BLaER1 (cell line): Measurements from ENCODE around the gene ZBTB11.
"Not testable (repeated sequence)": the region's sequence is repeated elsewhere in the genome, so short reads cannot be mapped to it uniquely, and the experiment has no call there.

ENCODE experiments used
- H3K27ac ChIP-seq: shearing (Covaris generic); formaldehyde crosslinking; 2 replicates; pipeline ENCODE4 v1.8.1; 2022
- H3K27me3 ChIP-seq: shearing (Covaris generic); formaldehyde crosslinking; 2 replicates; pipeline ENCODE4 v1.8.1; 2022
- H3K36me3 ChIP-seq: shearing (Covaris generic); formaldehyde crosslinking; 2 replicates; pipeline ENCODE4 v1.8.1; 2022
- H3K4me1 ChIP-seq: shearing (Covaris generic); formaldehyde crosslinking; 2 replicates; pipeline ENCODE4 v1.8.1; 2022
- H3K4me2 ChIP-seq: shearing (Covaris generic); formaldehyde crosslinking; 2 replicates; pipeline ENCODE4 v1.8.1; 2022
- H3K4me3 ChIP-seq: shearing (Covaris generic); formaldehyde crosslinking; 2 replicates; pipeline ENCODE4 v1.8.1; 2022
- H3K9ac ChIP-seq: shearing (Covaris generic); formaldehyde crosslinking; 2 replicates; pipeline ENCODE4 v1.8.1; 2022
- H3K9me3 ChIP-seq: shearing (Covaris generic); formaldehyde crosslinking; 2 replicates; pipeline ENCODE4 v1.8.1; 2022
- H4K20me1 ChIP-seq: shearing (Covaris generic); formaldehyde crosslinking; 2 replicates; pipeline ENCODE4 v1.8.1; 2022
- Cebpa-rat ChIP-seq: shearing (Covaris generic); IDR thresholded peaks from 2 replicates; pipeline ENCODE4 v1.8.1; 2022

The ZBTB11 gene

DNA sequence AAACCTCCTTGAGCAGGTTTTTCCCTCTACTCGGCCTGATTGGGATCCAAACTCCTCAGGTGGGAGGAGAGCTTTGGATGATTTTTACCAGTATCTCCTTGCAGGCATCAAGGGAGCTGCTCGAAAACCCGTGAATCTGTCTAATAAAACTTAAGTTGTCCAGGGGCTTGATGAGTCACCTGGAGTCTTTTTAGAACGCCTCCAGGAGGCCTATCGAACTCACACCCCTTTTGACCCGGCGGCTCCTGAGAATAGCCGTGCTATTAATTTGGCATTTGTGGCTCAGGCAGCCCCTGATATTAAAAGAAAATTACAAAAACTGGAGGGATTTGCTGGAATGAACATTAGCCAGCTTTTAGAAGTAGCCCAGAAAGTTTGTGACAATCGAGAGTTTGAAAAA is 41.6 kb downstream of the ZBTB11 start:
- Histone ChIP-seq H3K9me3 (no peaks in the 10 kb centered on the region), H3K4me3 (no peak overlapping the region), H3K4me2 (no peak overlapping the region), H4K20me1 (no peaks in the 10 kb centered on the region), H3K27me3 (no peaks in the 10 kb centered on the region), H3K27ac (no peak overlapping the region), H3K9ac (no peak overlapping the region), H3K36me3 (no peaks in the 10 kb centered on the region), H3K4me1 (no peaks in the 10 kb centered on the region)
- TF ChIP-seq Cebpa-rat = no peak

DNA sequence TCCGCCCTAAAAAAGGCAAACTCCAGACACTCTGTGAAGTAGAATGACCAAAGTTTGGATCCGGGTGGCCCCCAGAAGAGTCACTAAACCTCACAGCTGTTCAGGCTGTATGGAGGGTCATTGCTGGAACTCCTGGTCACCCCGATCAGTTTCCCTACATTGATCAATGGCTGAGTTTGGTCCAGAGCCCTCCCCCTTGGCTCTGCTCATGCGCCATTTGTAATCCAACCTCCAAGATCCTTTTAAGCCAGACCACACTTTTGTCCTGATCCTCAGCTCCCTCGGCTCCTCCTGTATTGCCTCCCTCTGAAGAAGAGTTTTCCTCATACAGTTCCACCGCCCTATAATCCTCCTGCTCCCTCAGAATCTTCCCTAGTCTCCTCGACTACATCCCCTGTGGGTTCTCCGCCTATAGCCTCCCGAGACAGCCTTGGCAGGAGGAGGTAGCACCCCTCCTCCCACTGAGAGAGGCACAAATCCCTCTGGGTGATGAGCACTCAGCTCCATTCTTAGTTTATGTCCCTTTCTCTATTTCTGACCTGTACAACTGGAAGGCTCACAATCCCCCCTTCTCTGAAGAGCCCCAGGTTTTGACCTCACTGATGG is 42.2 kb downstream of the ZBTB11 start:
- no peaks in the 10 kb centered on the region for H3K9me3 ChIP-seq
- H3K36me3 ChIP-seq = no peaks in the 10 kb centered on the region
- no peak overlapping the region for H3K9ac ChIP-seq
- TF ChIP-seq Cebpa-rat = no peak
- H3K4me3 ChIP-seq = no peak overlapping the region
- no peak overlapping the region for H3K27ac ChIP-seq
- no peak overlapping the region for H3K4me2 ChIP-seq
- H3K4me1 ChIP-seq = no peaks in the 10 kb centered on the region
- no peaks in the 10 kb centered on the region for H4K20me1 ChIP-seq
- no peaks in the 10 kb centered on the region for H3K27me3 ChIP-seq

DNA sequence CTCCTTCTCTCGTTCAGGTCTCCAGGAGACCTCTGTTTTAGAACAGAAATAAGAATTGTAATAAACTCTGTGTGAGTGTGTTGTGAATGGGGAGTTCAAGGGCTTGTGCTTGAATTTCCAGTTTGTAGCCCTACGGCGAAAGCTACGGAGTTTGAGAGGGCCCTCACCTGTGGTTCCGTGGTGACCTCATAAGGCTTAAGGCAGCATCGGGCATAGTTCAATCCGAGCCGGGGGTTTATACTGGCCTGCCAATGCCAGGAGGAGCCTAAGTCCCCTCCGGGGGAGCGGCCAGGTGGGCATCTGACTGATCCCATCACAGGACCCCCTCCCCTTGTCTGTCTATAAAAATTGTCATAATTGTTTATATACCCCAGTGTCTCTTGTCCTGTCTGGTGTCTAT is 43.7 kb downstream of the ZBTB11 start:
- no peak overlapping the region for H3K4me3 ChIP-seq
- H3K9ac ChIP-seq = no peak overlapping the region
- TF ChIP-seq Cebpa-rat = no peak
- H3K27me3 ChIP-seq = no peaks in the 10 kb centered on the region
- H3K36me3 ChIP-seq = no peaks in the 10 kb centered on the region
- no peak overlapping the region for H3K4me2 ChIP-seq
- H3K4me1 ChIP-seq = no peaks in the 10 kb centered on the region
- no peak overlapping the region for H3K27ac ChIP-seq
- no peaks in the 10 kb centered on the region for H4K20me1 ChIP-seq
- no peaks in the 10 kb centered on the region for H3K9me3 ChIP-seq

DNA sequence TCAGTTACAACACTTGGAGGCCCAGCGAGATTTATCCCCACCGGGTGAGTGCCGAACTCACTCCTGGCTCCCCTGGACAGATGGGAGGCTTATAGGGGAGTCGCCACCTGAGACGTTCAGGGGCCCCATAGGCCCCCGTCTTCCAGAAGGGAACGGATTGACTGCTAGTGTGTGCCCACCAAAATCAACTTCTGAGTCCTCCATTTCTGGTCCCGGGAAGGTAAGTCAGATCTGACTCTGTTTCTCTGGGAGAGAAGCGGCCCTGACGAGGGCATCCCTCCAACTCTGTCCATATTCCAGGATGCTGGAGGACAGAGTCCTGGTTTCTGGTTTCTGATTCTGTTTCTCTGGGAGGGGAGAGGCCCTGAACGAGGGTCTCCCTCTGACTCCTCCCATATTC is 44.3 kb downstream of the ZBTB11 start:
- TF ChIP-seq Cebpa-rat = no peak
- H3K4me3 ChIP-seq = no peak overlapping the region
- no peak overlapping the region for H3K27ac ChIP-seq
- H3K9ac ChIP-seq = no peak overlapping the region
- H3K4me2 ChIP-seq = no peak overlapping the region
- H3K36me3 ChIP-seq = no peaks in the 10 kb centered on the region
- no peaks in the 10 kb centered on the region for H3K9me3 ChIP-seq
- no peaks in the 10 kb centered on the region for H4K20me1 ChIP-seq
- H3K27me3 ChIP-seq = no peaks in the 10 kb centered on the region
- no peaks in the 10 kb centered on the region for H3K4me1 ChIP-seq

DNA sequence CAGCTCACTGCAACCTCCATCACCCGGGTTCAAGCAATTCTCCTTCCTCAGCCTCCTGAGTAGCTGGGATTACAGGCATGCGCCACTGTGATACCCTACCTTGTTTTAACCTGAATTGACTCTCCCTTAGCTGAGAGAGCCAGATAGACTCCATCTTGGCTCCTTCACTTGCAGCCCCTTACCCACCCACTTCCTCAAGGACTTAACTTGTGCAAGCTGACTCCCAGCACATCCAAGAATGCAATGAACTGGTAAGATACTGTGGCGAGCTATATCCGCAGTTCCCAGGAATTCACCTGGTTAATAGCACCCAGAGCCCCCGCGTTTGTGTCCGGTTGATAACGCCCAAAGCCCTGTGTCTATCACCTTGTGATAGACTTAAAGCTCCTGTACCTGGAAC is 45.0 kb downstream of the ZBTB11 start:
- not testable (repeated sequence) for H3K27ac ChIP-seq, H3K4me2 ChIP-seq, H3K9ac ChIP-seq, H4K20me1 ChIP-seq, H3K27me3 ChIP-seq, H3K4me1 ChIP-seq, H3K9me3 ChIP-seq, H3K4me3 ChIP-seq, H3K36me3 ChIP-seq

DNA sequence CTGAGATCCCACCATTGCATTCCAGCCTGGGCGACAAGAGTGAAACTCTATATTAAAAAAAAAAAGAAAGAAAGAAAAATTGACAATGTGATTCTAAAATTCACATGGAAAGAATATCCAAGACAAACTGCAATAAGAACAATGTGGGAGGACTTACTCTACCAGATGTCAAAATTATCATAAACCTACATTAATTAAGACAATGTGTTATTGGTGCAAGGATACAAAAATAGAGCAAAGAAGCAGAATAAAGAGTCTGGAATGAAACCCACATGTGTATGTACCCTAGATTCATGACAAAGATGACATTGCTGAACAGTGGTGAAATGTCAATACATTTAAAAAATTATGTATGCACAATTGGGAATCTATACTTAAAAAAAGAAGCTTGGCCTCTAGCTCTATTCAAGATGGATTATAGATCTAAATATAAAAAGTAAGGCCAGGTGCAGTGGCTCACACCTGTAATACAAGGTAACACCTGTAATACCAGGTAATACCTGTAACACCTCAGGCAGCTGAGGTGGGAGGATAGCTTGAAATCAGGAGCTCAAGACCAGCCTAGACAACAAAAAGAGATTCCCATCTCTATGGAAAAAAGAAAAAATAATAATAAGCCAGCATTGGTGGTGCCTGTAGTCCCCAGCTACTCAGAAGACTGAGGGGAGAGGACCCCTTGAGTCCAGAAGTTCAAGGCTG is 45.7 kb downstream of the ZBTB11 start:
- no peak for TF ChIP-seq Cebpa-rat
- H3K4me3 ChIP-seq = no peak overlapping the region
- no peak overlapping the region for H3K27ac ChIP-seq
- H3K4me2 ChIP-seq = no peak overlapping the region
- H3K27me3 ChIP-seq = no peaks in the 10 kb centered on the region
- no peaks in the 10 kb centered on the region for H4K20me1 ChIP-seq
- no peak overlapping the region for H3K9ac ChIP-seq
- H3K36me3 ChIP-seq = no peaks in the 10 kb centered on the region
- no peaks in the 10 kb centered on the region for H3K9me3 ChIP-seq
- H3K4me1 ChIP-seq = no peaks in the 10 kb centered on the region

DNA sequence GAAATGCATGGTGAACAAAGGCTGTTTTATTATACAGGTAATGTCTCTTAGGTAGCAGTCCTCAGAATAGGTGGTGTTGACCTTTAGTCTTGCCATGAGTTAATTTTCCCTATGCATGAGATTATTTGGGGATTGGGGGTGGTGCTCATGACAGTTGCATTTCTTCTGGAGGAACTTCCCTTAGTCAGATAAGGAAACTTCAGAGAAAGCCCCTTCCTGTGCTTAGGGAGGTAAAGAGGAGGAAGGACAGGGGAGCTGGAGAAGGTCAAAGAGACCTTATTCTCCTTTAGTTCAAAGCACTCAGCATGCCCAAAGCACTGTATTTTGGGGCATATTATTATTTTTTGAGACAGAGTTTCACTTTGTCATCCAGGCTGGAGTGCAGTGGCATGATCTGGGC is 47.7 kb downstream of the ZBTB11 start:
- Histone ChIP-seq H4K20me1 (no peaks in the 10 kb centered on the region), H3K9me3 (peaks cover 12% of the 10 kb centered on the region), H3K27me3 (no peaks in the 10 kb centered on the region), H3K27ac (no peak overlapping the region), H3K4me3 (no peak overlapping the region), H3K4me1 (no peaks in the 10 kb centered on the region), H3K36me3 (no peaks in the 10 kb centered on the region), H3K4me2 (no peak overlapping the region), H3K9ac (no peak overlapping the region)
- no peak for TF ChIP-seq Cebpa-rat

DNA sequence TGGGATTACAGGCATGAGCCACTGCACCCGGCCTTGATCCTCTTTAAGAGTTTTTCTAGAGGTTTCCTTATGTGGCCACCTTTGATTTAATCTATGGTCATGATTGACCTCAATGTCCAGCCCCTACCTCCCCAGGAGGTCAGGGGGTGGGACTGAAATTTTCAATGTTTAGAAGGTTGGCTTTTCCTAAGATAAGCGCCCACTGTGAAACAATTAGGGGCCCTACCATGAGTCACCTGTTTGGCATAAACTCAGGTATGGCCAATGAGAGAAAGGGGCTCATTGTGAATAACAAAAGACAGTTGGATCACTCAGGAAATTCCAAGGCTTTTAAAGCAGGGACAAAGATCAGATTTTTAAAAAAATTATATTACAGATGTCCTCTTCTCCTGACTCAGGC is 51.1 kb downstream of the ZBTB11 start:
- Histone ChIP-seq H4K20me1 (no peaks in the 10 kb centered on the region), H3K9me3 (peaks cover 16% of the 10 kb centered on the region), H3K4me1 (no peaks in the 10 kb centered on the region), H3K27ac (no peak overlapping the region), H3K4me3 (no peak overlapping the region), H3K4me2 (no peak overlapping the region), H3K36me3 (no peaks in the 10 kb centered on the region), H3K27me3 (no peaks in the 10 kb centered on the region), H3K9ac (no peak overlapping the region)
- no peak for TF ChIP-seq Cebpa-rat

DNA sequence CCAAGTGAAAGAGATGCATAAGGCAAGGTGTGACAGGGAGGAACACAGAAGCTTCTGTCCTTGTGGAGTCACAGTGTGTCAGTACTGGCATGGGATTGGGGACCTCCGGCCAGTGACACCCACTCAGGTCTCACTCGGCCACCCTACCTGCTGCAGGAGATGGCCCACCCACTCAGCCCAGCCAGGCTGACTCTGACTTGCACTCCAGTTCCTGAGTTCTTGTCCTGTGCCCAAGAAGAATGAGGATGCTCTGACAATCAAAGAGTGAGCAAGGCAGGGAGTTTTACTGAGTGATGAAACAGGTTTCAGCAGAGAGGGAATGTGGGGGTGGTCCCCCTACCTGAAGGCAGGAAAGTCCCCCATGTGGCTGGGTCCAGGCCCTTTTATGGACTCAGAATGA is 52.1 kb downstream of the ZBTB11 start:
- no peaks in the 10 kb centered on the region for H3K36me3 ChIP-seq
- TF ChIP-seq Cebpa-rat = no peak
- H3K4me1 ChIP-seq = no peaks in the 10 kb centered on the region
- H3K27me3 ChIP-seq = no peaks in the 10 kb centered on the region
- H3K4me2 ChIP-seq = no peak overlapping the region
- no peak overlapping the region for H3K4me3 ChIP-seq
- no peak overlapping the region for H3K27ac ChIP-seq
- no peak overlapping the region for H3K9ac ChIP-seq
- H4K20me1 ChIP-seq = no peaks in the 10 kb centered on the region
- H3K9me3 ChIP-seq = peaks cover 16% of the 10 kb centered on the region

DNA sequence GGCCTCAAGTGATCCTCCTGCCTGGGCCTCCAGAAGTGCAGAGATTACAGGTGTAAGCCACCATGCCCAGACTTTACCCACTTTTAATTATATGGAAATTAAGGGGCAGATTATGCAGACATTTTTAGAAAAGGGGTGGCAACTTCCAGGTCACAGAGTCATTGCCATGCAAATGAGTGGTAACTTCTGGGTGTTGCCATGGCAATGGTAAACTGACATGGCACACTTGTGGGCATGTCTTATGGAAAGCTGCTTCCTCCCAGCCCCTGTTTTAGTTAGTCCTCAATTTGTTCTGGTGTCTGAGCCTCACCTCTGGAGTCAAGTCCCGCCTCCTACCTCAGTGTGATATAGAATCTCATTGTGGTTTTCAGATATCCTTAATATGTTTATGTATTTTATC is 53.3 kb downstream of the ZBTB11 start:
- Histone ChIP-seq H3K27ac (no peak overlapping the region), H3K4me1 (no peaks in the 10 kb centered on the region), H3K27me3 (no peaks in the 10 kb centered on the region), H3K4me3 (no peak overlapping the region), H4K20me1 (no peaks in the 10 kb centered on the region), H3K9me3 (peaks cover 22% of the 10 kb centered on the region), H3K4me2 (no peak overlapping the region), H3K9ac (no peak overlapping the region), H3K36me3 (no peaks in the 10 kb centered on the region)
- TF ChIP-seq Cebpa-rat = no peak

DNA sequence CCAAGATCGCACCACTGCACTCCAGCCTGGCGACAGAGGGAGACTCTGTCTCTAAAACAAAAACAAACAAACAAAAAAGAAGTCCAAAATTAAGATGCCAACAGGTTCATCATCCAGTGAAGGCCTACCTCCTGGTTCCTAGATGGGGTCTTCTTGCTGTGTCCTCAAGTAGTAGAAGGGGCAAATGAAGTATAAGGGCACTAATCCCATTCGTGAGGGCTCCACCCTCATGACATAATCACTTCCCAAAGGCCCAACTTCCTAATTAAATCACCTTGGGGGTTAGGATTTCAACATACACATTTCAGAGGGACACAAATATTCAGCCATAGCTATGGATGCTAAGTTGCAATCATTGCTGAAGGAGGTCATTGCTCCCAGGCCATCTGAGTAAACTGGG is 57.2 kb downstream of the ZBTB11 start:
- Histone ChIP-seq H3K4me2 (no peak overlapping the region), H3K9me3 (peaks cover 15% of the 10 kb centered on the region), H3K4me3 (no peak overlapping the region), H3K9ac (no peak overlapping the region), H3K36me3 (no peaks in the 10 kb centered on the region), H3K4me1 (no peaks in the 10 kb centered on the region), H3K27ac (no peak overlapping the region), H3K27me3 (no peaks in the 10 kb centered on the region), H4K20me1 (no peaks in the 10 kb centered on the region)
- no peak for TF ChIP-seq Cebpa-rat
